SK-N-SH (cell line): ENCODE results near the gene TRAFD1. TPM values are rescaled to one million over a fixed set of nuclear protein-coding genes. Genes with fewer than 3 reads are reported as not detected.

ENCODE experiments used
- CTCF ChIA-PET: fragments of 300-600, 350-600 bp; formaldehyde crosslinking; extraction: SDS; loops from one replicate; lab custom pipeline; 2021; lab: Yijun Ruan, JAX
- POLR2A ChIA-PET: fragments of 350-600 bp; sonication (Branson Sonifier 250); formaldehyde crosslinking; extraction: SDS; loops from one replicate; lab custom pipeline; 2020; ENCODE audit warnings: antibody characterized with exemption, inconsistent platforms; lab: Yijun Ruan, JAX
- DNase-seq: peaks from one replicate; pipeline ENCODE4 v3.0.0; 2012
- H2AFZ ChIP-seq: fragments of 200-600 bp; sonication (generic); 2 replicates; pipeline ENCODE4 v1.8.1; 2016; ENCODE audit warnings: antibody characterized with exemption, mild to moderate bottlenecking, low read depth
- H3F3A ChIP-seq: fragments of 200-600 bp; sonication (generic); replicated peaks from 2 replicates; pipeline ENCODE3; 2016; ENCODE audit warnings: antibody characterized with exemption, mild to moderate bottlenecking; ENCODE audit not compliant: insufficient read depth
- H3K27ac ChIP-seq, 2 experiments: fragments of 200-500 bp in 1 of 2; fragments of 200-600 bp in 1 of 2; sonication (Bioruptor generic) in 1 of 2; sonication (generic), shearing (Covaris generic) in 1 of 2; 2 replicates each; pipeline versions ENCODE4 v1.5.1 to v1.6.1; 2014 to 2016; ENCODE audit warnings: low read depth in 2 of 2, inconsistent platforms in 1 of 2, low read length in 1 of 2, mild to moderate bottlenecking in 1 of 2, mixed read lengths in 1 of 2
- H3K27me3 ChIP-seq: fragments of 200-600 bp; sonication (generic), shearing (Covaris generic); 2 replicates; pipeline ENCODE4 v1.6.1; 2016; ENCODE audit warnings: mixed run types; ENCODE audit not compliant: insufficient read depth
- H3K36me3 ChIP-seq, 2 experiments: fragments of 200-500 bp in 1 of 2; fragments of 200-600 bp in 1 of 2; sonication (Bioruptor generic) in 1 of 2; sonication (generic) in 1 of 2; replicated peaks in 1 of 2; 2 replicates each; pipeline versions ENCODE3 to v1.5.1; 2014 to 2016; ENCODE audit warnings: low read length in 1 of 2, mild to moderate bottlenecking in 1 of 2; ENCODE audit not compliant: insufficient read depth in 2 of 2, control insufficient read depth in 1 of 2
- H3K4me1 ChIP-seq, 2 experiments: fragments of 200-500 bp in 1 of 2; fragments of 200-600 bp in 1 of 2; sonication (Bioruptor generic) in 1 of 2; sonication (generic), shearing (Covaris generic) in 1 of 2; 2 replicates each; pipeline versions ENCODE4 v1.5.1 to v1.6.1; 2014 to 2016; ENCODE audit warnings: low read depth in 1 of 2, low read length in 1 of 2, mixed run types in 1 of 2; ENCODE audit not compliant: insufficient read depth in 2 of 2, control insufficient read depth in 1 of 2
- H3K4me2 ChIP-seq: fragments of 200-600 bp; sonication (generic), shearing (Covaris generic); 2 replicates; pipeline ENCODE4 v1.6.1; 2017; ENCODE audit warnings: mixed run types
- H3K4me3 ChIP-seq, 2 experiments: fragments of 200-500 bp in 1 of 2; fragments of 200-600 bp in 1 of 2; sonication (Bioruptor generic) in 1 of 2; sonication (generic), shearing (Covaris generic) in 1 of 2; 2 replicates each; pipeline versions ENCODE4 v1.5.1 to v1.8.1; 2014 to 2016; ENCODE audit warnings: low read depth in 2 of 2, inconsistent platforms in 1 of 2, low read length in 1 of 2, mild to moderate bottlenecking in 1 of 2, mixed read lengths in 1 of 2, moderate library complexity in 1 of 2
- H3K79me2 ChIP-seq: fragments of 200-600 bp; sonication (generic); 2 replicates; pipeline ENCODE4 v1.8.1; 2017; ENCODE audit warnings: mild to moderate bottlenecking; ENCODE audit not compliant: insufficient read depth
- H3K9ac ChIP-seq: fragments of 200-600 bp; sonication (generic); 2 replicates; pipeline ENCODE4 v1.6.1; 2017; ENCODE audit warnings: mixed run types
- H3K9me2 ChIP-seq: fragments of 200-600 bp; sonication (generic); 2 replicates; pipeline ENCODE4 v1.6.1; 2017; ENCODE audit warnings: mixed run types
- H3K9me3 ChIP-seq: fragments of 200-600 bp; sonication (generic); 2 replicates; pipeline ENCODE4 v1.6.1; 2017; ENCODE audit warnings: mixed run types, mild to moderate bottlenecking, moderate library complexity
- H4K20me1 ChIP-seq: fragments of 200-600 bp; sonication (generic); 2 replicates; pipeline ENCODE4 v1.6.1; 2017; ENCODE audit warnings: mild to moderate bottlenecking, mixed run types; ENCODE audit not compliant: insufficient read depth
- EZH2phosphoT487 ChIP-seq: fragments of 200-600 bp; sonication (generic); IDR thresholded peaks from 2 replicates; pipeline ENCODE4 v1.6.1; 2017; ENCODE audit warnings: low read depth, mixed run types, mild to moderate bottlenecking, antibody characterized with exemption, moderate library complexity, borderline replicate concordance
- FOXM1 ChIP-seq: IDR thresholded peaks from 2 replicates; pipeline ENCODE4 v1.4.0; 2012; ENCODE audit warnings: low read depth, mild to moderate bottlenecking
- GABPA ChIP-seq: IDR thresholded peaks from 2 replicates; pipeline ENCODE4 v1.4.0; 2012; ENCODE audit warnings: low read depth, mild to moderate bottlenecking
- GATA2 ChIP-seq: sonication (generic); formaldehyde crosslinking; IDR thresholded peaks from 2 replicates; pipeline ENCODE4 v1.5.0; 2020; ENCODE audit warnings: mild to moderate bottlenecking, missing genetic modification reagents
- MXI1 ChIP-seq: IDR thresholded peaks from 2 replicates; pipeline ENCODE4 v1.6.1; 2012; ENCODE audit warnings: mild to moderate bottlenecking, low read depth, low read length, improper control_type of control experiment
- NFIC ChIP-seq: IDR thresholded peaks from 2 replicates; pipeline ENCODE4 v1.4.0; 2012; ENCODE audit warnings: borderline replicate concordance
- POLR2AphosphoS5 ChIP-seq: IDR thresholded peaks from 2 replicates; pipeline ENCODE4 v1.6.1; 2012; ENCODE audit warnings: low read depth, low read length
- RFX5 ChIP-seq: IDR thresholded peaks from 2 replicates; pipeline ENCODE4 v1.6.1; 2012; ENCODE audit warnings: mild to moderate bottlenecking, improper control_type of control experiment, low read length
- TAF1 ChIP-seq: IDR thresholded peaks from 2 replicates; pipeline ENCODE4 v1.6.1; 2012; ENCODE audit warnings: low read depth, mild to moderate bottlenecking, low read length, moderate library complexity, borderline replicate concordance
- TCF12 ChIP-seq: IDR thresholded peaks from 2 replicates; pipeline ENCODE4 v1.4.0; 2012
- TEAD4 ChIP-seq: IDR thresholded peaks from 2 replicates; pipeline ENCODE4 v1.4.0; 2012; ENCODE audit warnings: mild to moderate bottlenecking, borderline replicate concordance; ENCODE audit not compliant: insufficient read depth
- YY1 ChIP-seq: IDR thresholded peaks from 2 replicates; pipeline ENCODE4 v1.4.0; 2012; ENCODE audit warnings: low read depth, mild to moderate bottlenecking
- WGBS: methylation state at CpG from one replicate; pipeline ENCODE4 v1.1.6; 2017; ENCODE audit warnings: low lambda C conversion rate; 5-methylcytosine and 5-hydroxymethylcytosine counted together
- polyA plus RNA-seq, 3 experiments: library from polyadenylated mRNA; depleted of rRNA; stranded (reverse); fragments of >200 nt; gene quantifications; 2 replicates each; pipeline ENCODE4 v1.2.3, GENCODE V29; 2012
- TF ChIP-seq, protein P1 (sequence below): IDR thresholded peaks from 2 replicates; pipeline ENCODE4 v1.4.0; 2012; ENCODE audit warnings: low read depth
- TF ChIP-seq, protein P2 (sequence below): IDR thresholded peaks from 2 replicates; pipeline ENCODE4 v1.4.0; 2012; ENCODE audit warnings: low read depth, borderline replicate concordance
- TF ChIP-seq, protein P3 (sequence below): fragments of 200-600 bp; sonication (generic); IDR thresholded peaks from 2 replicates; pipeline ENCODE4 v1.6.1; 2017; ENCODE audit warnings: antibody characterized with exemption, mild to moderate bottlenecking, moderate library complexity
- TF ChIP-seq, protein P4 (sequence below): IDR thresholded peaks from 2 replicates; pipeline ENCODE4; 2012

TRAFD1 gene
- polyA plus RNA-seq, 1 of the 3 experiments (the other 2 are of a cell fraction) = 12.4 TPM

DNA sequence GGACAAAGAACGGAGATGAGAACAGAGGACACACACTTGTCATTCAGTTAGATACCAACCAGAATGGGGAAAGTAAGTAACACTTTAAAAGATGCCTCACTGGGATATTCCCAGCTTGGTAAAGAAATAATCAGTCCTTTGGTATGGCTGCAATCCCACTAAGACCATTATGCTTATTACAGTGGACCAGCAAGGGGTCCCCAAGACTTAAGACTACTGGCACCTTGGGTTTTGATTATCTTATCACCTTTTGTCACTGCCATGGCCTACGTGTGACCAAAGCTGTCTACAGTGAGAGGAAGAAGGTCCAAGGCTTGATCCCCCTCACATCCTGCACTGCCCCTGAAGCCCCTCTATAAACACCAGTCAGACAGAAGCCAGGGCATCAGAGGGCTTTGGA is 65.8 kb downstream of the TRAFD1 start:
- no peak for DNase-seq
- WGBS = 92% methylated on average over 2 of the region's 2 CpGs
- Histone ChIP-seq H3K79me2 (no peaks in the 10 kb centered on the region), H3K36me3 (peaks cover 12 to 54% of the 10 kb centered on the region in 2 experiments), H3K4me2 (no peak overlapping the region), H3K9me2 (no peaks in the 10 kb centered on the region), H3K27me3 (no peaks in the 10 kb centered on the region), H3K27ac (no peak overlapping the region), H3K9me3 (no peaks in the 10 kb centered on the region), H3F3A (no peaks in the 10 kb centered on the region), H3K4me3 (no peak overlapping the region), H3K9ac (no peak overlapping the region), H3K4me1 (no peaks in the 10 kb centered on the region), H2AFZ (no peak overlapping the region), H4K20me1 (no peaks in the 10 kb centered on the region)
- ChIA-PET POLR2A (no interaction called here), CTCF (interaction anchor here (0.6 to 1.0 kb wide), 2 partner anchors 8 to 9 kb away, joined by 3 read pairs; no protein-coding TSS in a partner anchor)
- TF ChIP-seq YY1 (no peak), GABPA (no peak), TEAD4 (no peak), RFX5 (no peak)

DNA sequence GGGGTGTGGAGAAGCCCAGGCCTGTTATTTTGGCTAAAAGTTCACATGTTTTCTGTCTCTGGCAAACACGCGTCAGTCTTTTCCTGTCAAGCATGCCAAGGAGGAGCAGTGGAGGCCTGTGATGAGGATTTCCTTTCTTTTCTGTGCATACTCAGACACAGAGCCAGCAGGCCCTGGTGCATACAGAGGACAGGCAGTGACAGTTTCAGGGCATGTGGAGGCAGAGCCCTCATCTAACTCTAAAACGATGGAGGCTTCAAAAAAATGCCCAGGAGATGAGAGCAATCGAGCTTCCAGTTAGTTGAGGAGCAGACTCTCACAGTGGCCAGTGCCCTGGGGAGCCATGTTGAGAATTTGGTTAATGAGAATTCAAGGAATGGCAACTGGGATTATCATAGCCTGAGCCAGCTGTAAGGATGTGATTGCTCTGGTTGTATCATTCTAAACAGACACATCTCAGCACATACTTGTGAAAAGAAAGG is 66.5 kb downstream of the TRAFD1 start:
- POLR2A ChIA-PET = no interaction called here
- H2AFZ ChIP-seq = no peak overlapping the region
- no peak overlapping the region for H3K4me3 ChIP-seq
- no peak overlapping the region for H3K27ac ChIP-seq
- H3F3A ChIP-seq = no peaks in the 10 kb centered on the region
- H3K4me1 ChIP-seq = no peaks in the 10 kb centered on the region
- no peak overlapping the region for H3K9ac ChIP-seq
- no peaks in the 10 kb centered on the region for H3K79me2 ChIP-seq
- no peak overlapping the region for H3K4me2 ChIP-seq
- H3K36me3 ChIP-seq = peaks cover 12 to 54% of the 10 kb centered on the region in 2 experiments
- H3K9me3 ChIP-seq = no peaks in the 10 kb centered on the region
- no peaks in the 10 kb centered on the region for H3K27me3 ChIP-seq
- CTCF ChIA-PET = interaction anchor here (0.5 to 1.5 kb wide), 5 partner anchors 9 to 221 kb away, joined by 3 to 8 read pairs (median 3); no protein-coding TSS in a partner anchor
- H3K9me2 ChIP-seq = no peaks in the 10 kb centered on the region
- DNase-seq = no peak
- H4K20me1 ChIP-seq = no peaks in the 10 kb centered on the region
- 91% methylated on average over 4 of the region's 4 CpGs for WGBS
- TF ChIP-seq POLR2AphosphoS5 = no peak
- TF ChIP-seq TCF12 = no peak
- TF ChIP-seq, protein P1, sequence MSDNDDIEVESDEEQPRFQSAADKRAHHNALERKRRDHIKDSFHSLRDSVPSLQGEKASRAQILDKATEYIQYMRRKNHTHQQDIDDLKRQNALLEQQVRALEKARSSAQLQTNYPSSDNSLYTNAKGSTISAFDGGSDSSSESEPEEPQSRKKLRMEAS = no peak

DNA sequence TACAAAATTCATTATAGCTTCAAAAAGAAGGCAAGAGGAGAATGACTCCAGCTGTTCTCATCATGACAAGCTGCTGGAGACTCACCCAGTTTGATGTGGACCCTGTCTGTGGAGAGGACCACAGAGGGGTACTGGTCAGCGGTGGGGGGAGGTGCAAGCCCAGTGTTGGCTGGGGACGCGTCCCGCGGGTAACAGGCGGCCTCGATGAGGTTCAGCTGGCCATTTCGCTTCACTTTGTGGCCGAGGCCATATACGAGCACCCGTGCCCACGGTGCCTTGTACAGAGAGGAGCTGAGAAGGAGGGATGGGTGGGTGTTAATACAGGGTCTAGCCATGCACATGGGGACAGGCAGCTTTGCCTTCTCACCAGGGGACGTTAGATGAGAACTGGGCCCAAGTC is 67.1 kb downstream of the TRAFD1 start:
- Histone ChIP-seq H3K4me1 (no peaks in the 10 kb centered on the region), H3K9me2 (no peaks in the 10 kb centered on the region), H3K36me3 (peaks cover 17 to 54% of the 10 kb centered on the region in 2 experiments)
- 98% methylated on average over 13 of the region's 13 CpGs for WGBS
- TF ChIP-seq TAF1 = no peak
- TF ChIP-seq GATA2 (CRISPR knock-in tag) = no peak
- TF ChIP-seq MXI1 = no peak
- TF ChIP-seq, protein P2, sequence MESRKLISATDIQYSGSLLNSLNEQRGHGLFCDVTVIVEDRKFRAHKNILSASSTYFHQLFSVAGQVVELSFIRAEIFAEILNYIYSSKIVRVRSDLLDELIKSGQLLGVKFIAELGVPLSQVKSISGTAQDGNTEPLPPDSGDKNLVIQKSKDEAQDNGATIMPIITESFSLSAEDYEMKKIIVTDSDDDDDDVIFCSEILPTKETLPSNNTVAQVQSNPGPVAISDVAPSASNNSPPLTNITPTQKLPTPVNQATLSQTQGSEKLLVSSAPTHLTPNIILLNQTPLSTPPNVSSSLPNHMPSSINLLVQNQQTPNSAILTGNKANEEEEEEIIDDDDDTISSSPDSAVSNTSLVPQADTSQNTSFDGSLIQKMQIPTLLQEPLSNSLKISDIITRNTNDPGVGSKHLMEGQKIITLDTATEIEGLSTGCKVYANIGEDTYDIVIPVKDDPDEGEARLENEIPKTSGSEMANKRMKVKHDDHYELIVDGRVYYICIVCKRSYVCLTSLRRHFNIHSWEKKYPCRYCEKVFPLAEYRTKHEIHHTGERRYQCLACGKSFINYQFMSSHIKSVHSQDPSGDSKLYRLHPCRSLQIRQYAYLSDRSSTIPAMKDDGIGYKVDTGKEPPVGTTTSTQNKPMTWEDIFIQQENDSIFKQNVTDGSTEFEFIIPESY = no peak
- TF ChIP-seq NFIC = no peak
- no peak for TF ChIP-seq FOXM1
- TF ChIP-seq, protein P3, sequence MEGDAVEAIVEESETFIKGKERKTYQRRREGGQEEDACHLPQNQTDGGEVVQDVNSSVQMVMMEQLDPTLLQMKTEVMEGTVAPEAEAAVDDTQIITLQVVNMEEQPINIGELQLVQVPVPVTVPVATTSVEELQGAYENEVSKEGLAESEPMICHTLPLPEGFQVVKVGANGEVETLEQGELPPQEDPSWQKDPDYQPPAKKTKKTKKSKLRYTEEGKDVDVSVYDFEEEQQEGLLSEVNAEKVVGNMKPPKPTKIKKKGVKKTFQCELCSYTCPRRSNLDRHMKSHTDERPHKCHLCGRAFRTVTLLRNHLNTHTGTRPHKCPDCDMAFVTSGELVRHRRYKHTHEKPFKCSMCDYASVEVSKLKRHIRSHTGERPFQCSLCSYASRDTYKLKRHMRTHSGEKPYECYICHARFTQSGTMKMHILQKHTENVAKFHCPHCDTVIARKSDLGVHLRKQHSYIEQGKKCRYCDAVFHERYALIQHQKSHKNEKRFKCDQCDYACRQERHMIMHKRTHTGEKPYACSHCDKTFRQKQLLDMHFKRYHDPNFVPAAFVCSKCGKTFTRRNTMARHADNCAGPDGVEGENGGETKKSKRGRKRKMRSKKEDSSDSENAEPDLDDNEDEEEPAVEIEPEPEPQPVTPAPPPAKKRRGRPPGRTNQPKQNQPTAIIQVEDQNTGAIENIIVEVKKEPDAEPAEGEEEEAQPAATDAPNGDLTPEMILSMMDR = no peak
- no peak for TF ChIP-seq TCF12
- TF ChIP-seq POLR2AphosphoS5 = no peak
- TF ChIP-seq, protein P4, sequence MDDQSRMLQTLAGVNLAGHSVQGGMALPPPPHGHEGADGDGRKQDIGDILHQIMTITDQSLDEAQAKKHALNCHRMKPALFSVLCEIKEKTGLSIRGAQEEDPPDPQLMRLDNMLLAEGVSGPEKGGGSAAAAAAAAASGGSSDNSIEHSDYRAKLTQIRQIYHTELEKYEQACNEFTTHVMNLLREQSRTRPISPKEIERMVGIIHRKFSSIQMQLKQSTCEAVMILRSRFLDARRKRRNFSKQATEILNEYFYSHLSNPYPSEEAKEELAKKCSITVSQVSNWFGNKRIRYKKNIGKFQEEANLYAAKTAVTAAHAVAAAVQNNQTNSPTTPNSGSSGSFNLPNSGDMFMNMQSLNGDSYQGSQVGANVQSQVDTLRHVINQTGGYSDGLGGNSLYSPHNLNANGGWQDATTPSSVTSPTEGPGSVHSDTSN = no peak
- TF ChIP-seq EZH2phosphoT487 = no peak
- TF ChIP-seq, all 33 proteins: peak for 0
- no peak overlapping the region for H3K9ac ChIP-seq
- no peak for DNase-seq
- no peak overlapping the region for H3K27ac ChIP-seq
- H3K79me2 ChIP-seq = no peaks in the 10 kb centered on the region
- H3F3A ChIP-seq = no peaks in the 10 kb centered on the region
- H3K9me3 ChIP-seq = no peaks in the 10 kb centered on the region
- no peak overlapping the region for H3K4me3 ChIP-seq
- no peak overlapping the region for H3K4me2 ChIP-seq
- H3K27me3 ChIP-seq = no peaks in the 10 kb centered on the region
- ChIA-PET POLR2A (no interaction called here), CTCF (interaction anchor here (0.5 to 1.5 kb wide), 4 partner anchors 10 to 220 kb away, joined by 3 to 8 read pairs (median 4); no protein-coding TSS in a partner anchor)
- H2AFZ ChIP-seq = no peak overlapping the region
- H4K20me1 ChIP-seq = no peaks in the 10 kb centered on the region
